GM15510 (cell line): Measurements from ENCODE around the gene JARID2.

Experiments
- POLR2A ChIP-seq: IDR thresholded peaks from 3 replicates; pipeline ENCODE4 v1.6.1; 2011; ENCODE audit warnings: borderline replicate concordance; ENCODE audit not compliant: insufficient read length; ENCODE audit errors: extremely low read depth

Gene JARID2

DNA sequence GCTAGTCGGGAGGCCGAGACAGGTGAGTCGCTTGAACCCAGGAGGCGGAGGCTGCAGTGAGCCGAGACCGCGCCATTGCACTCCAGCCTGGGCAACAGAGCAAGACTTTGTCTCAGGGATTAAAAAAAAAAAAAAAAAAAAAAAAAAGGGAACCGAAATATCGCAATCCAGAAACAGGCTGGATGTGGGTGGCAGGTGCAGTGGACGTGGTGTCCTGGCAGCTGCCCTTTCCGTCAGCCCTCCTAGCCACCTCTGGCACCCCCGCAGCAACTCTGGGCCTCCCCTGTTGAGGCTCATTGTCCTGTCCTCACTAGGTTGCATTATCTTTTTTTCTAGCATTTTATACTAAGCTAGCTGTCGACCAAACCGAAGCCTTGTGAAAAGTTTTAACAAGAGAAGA, 303.5 kb downstream of the JARID2 start:
- TF ChIP-seq POLR2A = no peak

DNA sequence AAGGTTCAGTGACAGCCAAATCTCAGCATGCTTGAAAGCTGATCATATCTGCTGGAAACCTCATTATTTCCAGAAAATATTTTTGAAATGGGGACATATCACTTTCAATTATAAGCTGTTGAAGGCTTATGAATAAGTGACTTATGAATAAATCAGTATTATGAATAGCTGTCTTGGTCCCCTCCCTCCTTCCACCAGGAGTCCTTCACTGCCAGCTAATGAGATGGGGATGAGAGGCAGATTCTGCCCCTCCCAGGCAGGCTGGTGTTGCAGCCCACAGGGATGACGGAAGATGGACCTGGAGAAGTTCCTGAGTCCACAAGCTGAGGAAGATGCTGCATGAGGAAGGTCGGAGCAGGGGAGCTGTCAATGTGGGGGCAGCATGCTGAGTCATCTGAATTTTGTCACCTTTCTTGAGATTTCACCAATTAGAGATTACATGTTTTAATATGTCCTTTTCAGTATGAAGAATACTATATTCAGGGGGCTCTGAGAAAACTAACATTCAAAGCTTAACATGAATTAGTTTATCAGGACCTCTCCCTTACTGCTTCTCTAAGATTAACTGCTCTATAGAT, 304.8 kb downstream of the JARID2 start:
- TF ChIP-seq POLR2A = no peak

DNA sequence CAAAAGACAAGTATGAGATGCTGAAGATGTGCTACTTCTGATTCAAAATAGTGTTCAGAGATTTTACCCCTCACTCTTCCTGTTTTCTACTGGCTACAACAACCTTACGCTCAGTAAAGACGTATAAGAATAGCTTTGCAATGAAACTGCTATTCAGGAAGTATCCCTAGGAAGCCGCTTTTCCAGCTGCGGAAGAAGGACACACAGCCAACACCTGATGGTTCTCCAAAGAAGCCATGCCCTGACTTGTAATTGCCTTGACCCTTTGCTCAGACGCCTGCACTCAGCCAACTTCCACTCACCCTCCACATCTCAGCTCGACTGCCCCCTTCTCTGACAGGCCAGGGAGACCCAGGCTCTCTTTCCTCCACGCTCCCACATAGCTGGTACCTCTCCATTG, 305.4 kb downstream of the JARID2 start:
- no peak for TF ChIP-seq POLR2A

DNA sequence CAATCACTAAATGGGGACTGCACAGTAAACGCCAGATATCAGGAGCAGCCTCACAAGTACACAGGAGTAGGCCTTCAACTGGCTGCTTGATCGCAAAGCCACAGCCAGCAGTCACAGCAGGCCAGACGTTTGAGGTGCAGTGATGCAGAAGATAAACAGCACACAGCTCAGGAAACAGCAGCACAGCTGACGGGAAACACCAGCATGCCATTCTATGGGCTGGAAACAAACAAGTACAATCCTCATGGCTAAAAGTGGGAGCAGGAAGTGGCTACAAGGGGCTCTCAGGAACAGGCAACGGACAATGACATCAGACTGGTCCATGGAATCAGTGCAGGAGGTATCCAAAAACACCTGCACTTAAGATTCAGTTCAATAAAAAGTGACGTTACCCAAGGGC, 305.9 kb downstream of the JARID2 start:
- TF ChIP-seq POLR2A = no peak

DNA sequence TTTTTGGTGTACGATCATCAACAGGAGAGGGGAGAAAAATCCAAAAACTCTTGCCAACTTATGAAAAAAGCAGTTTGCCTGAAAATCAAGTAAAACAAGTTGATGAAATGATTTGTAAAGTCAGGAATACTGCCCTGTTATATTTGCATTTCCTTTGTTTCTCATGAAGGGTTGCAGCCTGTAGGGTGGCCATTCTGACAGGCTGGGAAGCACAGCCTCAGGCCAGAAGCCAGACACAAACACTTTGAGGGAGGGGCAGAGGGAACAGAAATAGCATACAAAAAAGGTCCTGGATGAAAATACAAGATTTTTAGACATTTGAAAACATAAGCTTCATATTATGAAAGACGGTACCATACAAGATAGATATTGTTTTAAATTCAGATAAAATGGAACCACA, 307.2 kb downstream of the JARID2 start:
- TF ChIP-seq POLR2A = no peak

DNA sequence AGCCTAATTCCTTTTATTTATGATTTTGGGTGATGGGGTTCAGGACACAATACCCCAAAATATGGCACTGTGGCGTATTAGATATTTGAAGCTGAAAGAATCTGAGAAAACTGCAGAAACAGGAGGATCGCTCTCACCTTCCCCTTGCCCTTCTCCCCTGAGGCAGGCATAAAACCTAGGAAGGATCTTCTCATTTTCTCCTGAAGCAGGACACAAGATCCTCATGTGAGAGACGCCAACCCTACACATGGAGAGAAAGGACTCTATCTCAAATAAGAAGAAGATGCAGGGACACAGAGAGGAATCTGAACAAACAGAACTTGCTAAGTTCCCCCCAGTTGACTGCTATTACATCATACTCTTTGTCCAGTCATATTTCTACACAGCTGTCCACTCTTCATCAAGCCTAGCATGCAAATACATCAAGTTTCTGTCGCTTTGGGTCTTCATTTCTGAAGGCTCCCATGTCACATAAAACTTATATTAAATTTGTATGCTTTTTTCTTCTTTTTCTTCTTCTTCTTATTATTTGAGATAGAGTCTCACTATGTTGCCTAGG, 307.9 kb downstream of the JARID2 start:
- TF ChIP-seq POLR2A = no peak

DNA sequence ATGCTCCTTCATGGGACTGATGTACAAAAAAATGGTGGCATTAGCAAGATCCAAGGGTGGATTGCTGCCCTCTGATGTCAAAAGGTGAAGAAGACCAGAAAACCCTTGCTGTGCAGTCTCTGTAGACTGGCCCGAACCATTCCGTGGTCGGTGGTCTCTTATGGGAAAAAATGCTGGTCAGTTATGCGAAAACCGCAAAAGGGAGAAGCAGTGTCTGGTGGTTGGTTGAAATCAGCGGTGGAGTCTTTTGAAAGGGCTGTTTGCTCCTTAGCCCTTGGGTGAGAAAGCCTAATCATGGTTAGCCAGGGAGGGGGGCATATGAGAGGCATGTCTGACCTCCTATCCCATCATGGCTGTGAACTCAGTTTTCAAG, 308.8 kb downstream of the JARID2 start:
- TF ChIP-seq POLR2A = no peak

DNA sequence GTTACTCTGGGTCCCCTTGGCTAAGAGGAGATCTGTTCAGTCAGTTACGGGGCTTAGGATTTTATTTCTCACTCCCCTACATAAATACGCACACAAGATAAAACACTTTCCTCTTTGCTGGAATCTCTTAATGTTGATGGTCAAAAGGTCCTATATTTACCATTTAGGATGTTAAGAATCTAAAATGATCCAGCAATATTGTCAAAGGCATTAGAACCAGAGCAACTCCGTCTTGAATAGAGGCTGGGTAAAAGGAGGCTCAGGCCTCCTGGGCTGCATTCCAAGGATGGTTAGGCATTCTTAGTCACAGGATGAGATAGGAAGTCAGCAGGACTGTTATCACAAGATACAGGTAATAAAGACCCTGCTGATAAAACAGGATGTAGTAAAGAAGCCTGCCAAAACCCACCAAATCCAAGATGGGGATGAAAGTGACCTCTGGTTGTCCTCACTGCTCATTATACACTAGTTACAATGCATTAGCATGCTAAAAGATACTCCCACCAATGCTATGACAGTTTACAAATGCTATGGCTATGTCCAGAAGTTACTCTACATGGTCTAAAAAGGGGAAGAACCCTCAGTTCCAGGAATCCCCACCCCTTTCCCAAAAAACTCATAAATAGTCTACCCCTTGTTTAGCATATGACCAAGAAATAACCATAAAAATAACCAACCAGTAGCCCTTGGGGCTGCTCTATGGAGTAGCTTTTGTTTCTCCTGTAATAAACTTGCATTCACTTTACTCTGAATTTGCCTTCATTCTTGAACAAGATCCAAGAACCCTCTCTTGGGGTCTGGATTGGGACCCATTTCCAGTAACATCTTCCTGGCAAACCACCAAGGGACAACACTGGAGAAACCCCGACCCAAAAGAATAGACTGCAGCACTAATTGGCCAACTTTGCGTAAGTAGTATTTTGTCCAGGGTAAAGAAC, 309.5 kb downstream of the JARID2 start:
- TF ChIP-seq POLR2A = no peak

DNA sequence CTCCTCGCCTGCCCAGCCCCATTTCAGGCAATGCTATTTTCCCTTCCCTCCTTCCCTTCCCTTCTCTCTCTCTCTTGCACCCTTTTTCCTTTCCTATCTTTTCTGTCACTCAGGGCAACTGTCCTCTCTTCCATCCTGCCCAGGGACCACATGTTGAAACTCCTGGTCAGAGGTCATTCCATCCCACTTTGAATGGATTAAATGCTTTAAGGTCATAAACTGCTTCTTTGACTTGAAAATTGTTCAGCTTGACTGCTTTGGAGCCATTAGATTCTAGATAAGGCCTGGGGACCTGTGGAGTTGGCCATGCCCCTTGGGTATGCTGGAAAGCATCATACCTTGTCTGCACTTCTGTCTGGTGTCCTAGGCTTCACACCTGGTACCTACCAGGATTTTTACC, 310.8 kb downstream of the JARID2 start:
- TF ChIP-seq POLR2A = no peak

DNA sequence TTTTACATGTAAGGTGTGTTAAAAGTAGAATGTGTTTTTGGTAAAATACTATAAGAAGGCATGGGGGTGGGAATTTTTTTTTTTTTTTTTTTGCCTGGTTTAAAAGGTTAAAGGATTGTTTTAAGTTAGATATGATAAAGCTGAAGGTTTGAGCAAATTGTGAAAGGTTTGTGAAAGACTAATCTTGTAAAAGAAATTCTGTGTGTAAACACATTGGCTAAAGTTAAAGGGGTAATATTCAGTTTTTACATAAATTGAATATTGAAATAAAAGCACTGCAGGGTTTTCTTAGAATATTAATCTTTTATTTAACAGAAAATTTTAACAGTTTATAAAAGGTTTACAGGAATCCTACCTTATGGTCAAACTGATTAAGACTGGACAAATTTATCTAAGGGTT, 311.3 kb downstream of the JARID2 start:
- TF ChIP-seq POLR2A = no peak

DNA sequence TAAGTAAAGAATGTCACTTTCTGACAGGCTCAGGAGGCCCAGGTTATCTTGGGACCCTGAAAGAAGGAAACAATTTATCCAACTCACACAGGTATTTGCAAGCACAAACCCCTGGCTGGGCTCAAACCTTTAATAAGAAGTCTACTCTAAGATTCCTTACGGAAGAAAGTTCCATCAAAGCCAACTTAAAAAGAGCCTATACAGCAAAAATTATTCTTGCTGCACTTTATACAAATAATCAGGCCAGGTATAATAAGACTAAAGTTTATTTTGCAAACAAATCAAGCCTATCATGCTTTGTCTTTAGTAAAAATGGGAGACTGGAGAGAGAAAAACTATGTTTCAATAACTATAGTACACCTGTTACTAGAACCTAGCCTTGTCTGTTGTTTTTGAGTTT, 314.8 kb downstream of the JARID2 start:
- no peak for TF ChIP-seq POLR2A

DNA sequence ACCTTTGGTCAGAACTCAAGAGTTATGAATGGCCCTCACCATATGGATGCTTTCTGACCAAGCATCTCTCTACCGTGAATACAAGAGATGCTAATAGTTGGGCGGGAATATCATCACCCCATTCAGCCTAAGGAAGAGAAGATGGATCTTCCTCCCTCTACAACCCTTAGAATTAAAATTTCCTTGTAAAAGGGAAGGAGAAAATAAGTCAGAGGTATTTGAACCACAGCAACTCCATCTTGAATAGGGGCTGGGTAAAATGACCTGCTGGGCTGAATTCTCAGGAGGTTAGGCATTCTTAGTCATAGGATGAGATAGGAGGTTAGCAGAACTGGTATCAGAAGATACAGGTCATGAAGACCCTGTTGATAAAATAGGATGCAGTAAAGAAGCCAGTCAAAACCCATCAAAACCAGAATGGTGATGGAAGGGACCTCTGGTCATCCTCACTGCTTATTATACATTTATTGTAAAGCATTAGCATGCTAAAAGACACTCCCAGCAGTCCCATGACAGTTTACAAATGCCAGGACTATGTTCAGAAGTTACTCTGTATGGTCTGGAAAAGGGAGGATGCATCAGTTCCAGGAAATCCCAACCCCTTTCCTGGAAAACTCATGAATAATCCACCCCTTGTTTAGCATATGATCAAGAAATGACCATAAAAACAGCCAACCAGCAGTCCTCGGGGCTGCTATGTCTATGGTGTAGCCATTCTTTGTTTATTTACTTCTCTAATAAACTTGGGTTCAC, 315.8 kb downstream of the JARID2 start:
- TF ChIP-seq POLR2A = no peak

DNA sequence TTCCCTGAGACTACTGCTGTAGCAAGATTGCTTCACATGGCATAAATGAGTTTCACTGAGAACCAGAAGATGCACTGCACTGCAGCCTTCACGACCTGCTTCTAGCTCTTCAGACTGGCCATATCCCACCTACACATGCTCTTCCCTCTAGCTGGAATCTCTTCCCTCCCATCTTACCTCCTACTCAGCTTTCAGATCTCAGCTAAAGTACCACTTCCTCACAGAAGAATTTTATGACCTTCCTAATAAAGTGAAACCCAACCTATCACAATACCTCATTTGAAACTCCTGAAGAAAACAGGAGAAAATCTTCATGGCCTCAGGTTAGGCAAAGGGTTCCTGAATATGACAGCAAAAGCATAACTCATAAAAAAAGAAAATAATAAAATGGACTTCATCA, 317.1 kb downstream of the JARID2 start:
- no peak for TF ChIP-seq POLR2A

DNA sequence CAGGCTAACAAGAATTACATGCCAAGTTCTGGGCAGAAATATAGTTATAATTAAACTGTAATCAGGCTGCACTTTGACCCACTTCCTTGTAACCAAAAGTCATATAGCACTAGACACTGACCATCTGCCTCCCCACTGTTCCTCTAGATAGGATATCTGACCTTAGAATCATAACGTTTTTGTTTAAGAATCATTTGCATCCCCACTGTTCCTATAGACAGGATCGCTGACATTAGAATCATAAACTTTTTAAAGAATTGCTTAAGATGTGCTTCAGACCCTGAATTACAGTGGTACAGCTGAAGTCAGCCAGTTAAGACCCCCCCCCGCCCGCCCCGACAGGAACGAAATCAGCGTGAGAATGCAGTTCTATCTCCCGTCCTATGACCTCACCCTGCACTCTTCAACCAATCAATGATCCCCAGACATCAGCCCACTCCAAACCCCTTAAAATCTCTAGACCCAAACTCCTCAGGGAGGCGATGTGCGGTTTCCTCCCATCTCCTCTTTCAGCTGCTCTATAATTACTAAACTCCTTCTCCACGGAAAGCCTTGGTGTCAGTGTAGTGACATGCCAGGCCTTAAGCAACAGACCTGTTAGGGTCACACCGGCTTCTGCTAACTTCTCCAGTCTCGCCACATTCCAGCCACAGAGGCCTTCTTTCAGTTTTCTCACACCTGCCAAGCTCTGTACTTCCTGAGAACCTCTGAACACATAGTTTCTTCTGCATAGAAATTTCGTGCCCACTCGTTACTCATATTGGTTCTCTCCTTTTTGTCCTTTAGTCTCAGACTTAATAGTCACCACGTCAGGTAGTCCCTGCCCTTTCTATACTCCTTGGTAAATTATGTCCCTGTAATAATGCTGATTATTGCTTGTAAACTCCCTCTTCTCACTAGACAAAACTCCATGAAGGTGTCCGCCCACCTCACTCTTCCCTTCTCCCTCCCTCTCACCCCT, 323.4 kb downstream of the JARID2 start:
- no peak for TF ChIP-seq POLR2A
